ENCODE measurements around the gene ADGRG6.

The ADGRG6 gene

DNA sequence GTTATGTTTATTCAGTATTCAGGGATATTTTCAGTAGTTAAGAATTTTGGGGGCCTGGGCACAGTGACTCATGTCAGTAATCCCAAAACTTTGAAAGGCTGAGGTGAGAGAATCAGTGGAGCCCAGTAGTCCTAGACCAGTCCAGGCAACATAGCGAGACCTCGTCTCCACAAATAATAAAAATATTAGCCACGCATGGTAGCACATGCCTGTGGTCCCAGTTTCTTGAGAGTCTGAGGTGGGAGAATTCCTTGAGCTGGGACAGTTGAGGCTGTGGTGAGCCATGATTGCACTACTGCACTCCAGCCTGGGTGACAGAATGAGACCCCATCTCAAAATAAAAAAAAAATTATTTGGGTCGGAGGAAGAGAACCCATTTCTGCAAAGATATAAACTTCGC is 20.3 kb downstream of the ADGRG6 start:
- no peak for DNase-seq (ENCODE audit: low read depth in 2 of 2)

- no peak for DNase-seq (ENCODE audit: low read depth in 2 of 2)
These were observed 20.8 kb downstream of the ADGRG6 start for GRCh38 chr6:142322504-142323198.

- DNase-seq (ENCODE audit: low read depth in 2 of 2): no peak
These were observed 21.6 kb downstream of the ADGRG6 start for GRCh38 chr6:142323377-142323776.

DNA sequence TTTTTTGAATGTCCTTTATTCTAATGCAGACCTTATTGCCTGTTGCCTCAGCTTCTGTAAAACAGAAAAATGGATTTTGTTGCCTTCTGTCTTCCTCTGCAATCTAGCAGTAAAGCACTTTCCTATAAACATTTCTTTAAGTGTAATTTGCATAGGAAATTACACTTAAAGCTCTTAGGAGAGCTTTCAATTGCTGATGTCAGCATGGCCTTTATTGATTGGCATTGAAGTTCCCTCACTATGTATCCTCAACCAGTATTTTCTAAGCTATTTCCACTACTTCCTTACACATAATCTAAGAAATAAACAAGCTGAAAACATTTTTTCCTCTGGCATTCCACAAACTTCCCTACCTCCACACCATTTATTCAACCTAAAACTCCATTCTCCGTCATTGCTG is 22.3 kb downstream of the ADGRG6 start:
- DNase-seq (ENCODE audit: low read depth in 2 of 2): no peak

DNA sequence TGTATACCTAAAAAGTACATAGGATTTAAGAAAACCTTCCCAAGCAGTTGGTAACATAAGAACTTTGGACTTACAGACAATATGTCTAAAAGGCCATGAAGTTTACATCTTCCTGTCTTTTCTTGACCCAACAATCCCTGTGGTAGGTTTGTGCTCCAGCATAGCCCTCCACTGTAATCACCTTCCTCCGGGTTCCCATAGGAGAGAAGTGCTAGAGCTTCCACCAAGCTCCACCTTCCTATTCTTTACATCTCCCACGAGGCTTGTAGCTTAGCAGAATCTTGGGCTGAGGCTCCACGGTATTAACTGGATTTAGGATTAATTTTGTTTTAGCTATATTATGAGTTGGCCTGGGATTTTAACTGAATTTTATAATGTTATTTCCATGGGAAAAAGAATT is 23.3 kb downstream of the ADGRG6 start:
- no peak for DNase-seq (ENCODE audit: low read depth in 2 of 2)

GRCh38 chr6:142326540-142326939 is 24.7 kb downstream of the ADGRG6 start:
- no peak for DNase-seq (ENCODE audit: low read depth in 2 of 2)

DNA sequence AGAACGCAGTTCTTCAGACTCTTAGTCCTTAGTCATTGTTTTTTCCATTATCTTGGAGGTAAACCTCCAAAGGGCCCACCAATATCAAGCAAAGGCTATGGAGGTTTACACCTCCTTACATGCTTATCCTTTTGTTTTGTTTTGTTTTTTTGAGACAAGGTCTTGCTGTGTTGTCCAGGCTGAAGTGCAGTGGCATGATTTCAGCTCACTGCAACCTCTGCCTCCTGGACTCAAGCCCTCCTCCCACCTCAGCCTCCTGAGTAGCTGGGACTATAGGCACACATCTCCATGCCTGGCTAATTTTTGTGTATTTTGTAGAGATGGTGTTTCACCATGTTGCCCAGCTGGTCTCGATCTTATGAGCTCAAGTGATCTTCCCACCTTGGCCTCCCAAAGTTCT is 26.3 kb downstream of the ADGRG6 start:
- DNase-seq (ENCODE audit: low read depth in 2 of 2): no peak

- no peak for DNase-seq (ENCODE audit: low read depth in 2 of 2)
These were observed 27.8 kb downstream of the ADGRG6 start for GRCh38 chr6:142329486-142330113.

- DNase-seq (ENCODE audit: low read depth in 2 of 2): peak in 1 of 2 donors; percentile 5
These were observed 29.3 kb downstream of the ADGRG6 start for GRCh38 chr6:142331075-142331551.

DNA sequence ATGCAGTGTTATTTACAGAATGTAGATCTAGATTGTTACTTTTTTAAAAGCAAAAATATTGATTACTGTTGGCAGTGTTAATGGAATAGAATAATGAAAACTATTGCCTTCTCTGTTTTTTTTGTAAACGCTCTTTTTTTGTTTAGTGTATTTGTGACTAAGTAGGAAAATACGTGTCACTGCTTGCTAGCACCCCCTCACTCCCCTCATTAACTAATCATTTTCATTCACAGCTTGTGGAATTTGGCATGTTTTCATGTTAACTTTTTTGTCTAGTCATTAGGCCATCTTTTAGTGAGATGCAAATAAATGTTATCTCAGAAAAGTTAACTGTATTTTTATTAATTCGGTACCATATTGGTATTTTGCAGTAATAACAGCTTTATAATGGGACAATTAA is 29.8 kb downstream of the ADGRG6 start:
- no peak for DNase-seq (ENCODE audit: low read depth in 2 of 2)

GRCh38 chr6:142332393-142333098 is 30.7 kb downstream of the ADGRG6 start:
- DNase-seq (ENCODE audit: low read depth in 2 of 2): no peak

DNA sequence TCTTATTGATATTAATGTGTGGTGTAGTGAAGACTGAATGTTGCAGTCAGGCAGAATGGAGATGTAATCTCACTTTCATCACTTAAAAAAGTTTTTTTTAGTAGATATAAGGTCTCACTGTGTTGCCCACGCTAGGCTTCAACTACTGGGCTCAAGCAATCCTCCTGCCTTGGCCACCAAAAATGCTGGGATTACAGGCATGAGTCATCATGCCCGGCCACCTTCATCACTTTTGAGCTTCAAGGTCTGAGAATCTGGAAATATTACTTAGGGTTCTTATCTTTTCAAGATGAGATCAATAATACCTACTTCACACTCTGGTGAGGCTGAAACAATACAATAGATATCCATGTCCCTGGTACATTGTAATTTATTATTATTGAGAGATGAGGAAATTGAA is 31.6 kb downstream of the ADGRG6 start:
- no peak for DNase-seq (ENCODE audit: low read depth in 2 of 2)

DNA sequence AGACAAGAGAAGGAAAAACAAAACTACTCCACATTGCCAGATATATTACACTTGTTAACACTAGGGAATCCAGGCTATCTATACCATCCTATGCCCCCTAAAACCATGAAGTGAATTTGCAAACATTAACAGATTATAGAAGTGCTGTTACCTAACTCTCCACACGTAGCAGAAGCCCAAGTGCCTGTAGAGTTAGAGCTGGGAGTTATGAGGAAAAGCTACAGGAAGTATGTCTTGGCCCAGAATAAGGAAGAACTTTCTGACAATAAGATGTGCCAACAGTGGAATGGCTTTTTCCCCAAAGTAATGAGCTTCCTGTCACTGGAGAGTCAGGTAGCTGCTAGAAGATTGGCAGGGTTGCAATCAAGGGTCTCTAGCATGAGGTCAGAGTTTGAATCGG is 32.5 kb downstream of the ADGRG6 start:
- DNase-seq (ENCODE audit: low read depth in 2 of 2): no peak

- no peak for DNase-seq (ENCODE audit: low read depth in 2 of 2)
These were observed 33.6 kb downstream of the ADGRG6 start for GRCh38 chr6:142335415-142335814.

- no peak for DNase-seq (ENCODE audit: low read depth in 2 of 2)
These were observed 34.4 kb downstream of the ADGRG6 start for GRCh38 chr6:142336183-142336582.

- no peak for DNase-seq (ENCODE audit: low read depth in 2 of 2)
These were observed 35.0 kb downstream of the ADGRG6 start for GRCh38 chr6:142336787-142337186.

- DNase-seq (ENCODE audit: low read depth in 2 of 2): no peak
These were observed 37.3 kb downstream of the ADGRG6 start for GRCh38 chr6:142339113-142339512.

- no peak for DNase-seq (ENCODE audit: low read depth in 2 of 2)
These were observed 38.3 kb downstream of the ADGRG6 start for GRCh38 chr6:142339968-142340658.

DNA sequence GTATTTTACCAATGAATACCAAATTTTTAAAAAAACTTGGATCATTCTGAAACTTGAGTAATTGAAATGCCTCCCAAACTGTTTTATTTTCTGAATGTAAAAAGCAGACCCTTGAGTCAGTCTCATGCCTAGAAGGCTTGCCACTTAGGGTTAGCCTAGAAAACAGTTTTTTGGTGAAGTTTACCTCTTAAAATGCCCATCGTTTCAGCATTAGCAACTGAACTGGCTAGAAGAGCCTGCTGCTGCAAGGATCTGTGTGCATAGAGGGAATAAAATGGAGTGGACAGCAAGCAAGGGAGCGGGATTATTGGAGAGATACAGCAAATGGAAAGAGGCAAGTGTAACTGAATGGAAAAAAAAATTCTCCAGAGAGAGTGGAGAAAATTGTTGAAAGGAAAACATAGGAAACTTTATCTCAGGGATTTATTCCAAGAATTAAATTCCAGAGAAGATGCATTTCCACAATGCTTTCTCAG is 40.1 kb downstream of the ADGRG6 start:
- DNase-seq (ENCODE audit: low read depth in 2 of 2): no peak

DNA sequence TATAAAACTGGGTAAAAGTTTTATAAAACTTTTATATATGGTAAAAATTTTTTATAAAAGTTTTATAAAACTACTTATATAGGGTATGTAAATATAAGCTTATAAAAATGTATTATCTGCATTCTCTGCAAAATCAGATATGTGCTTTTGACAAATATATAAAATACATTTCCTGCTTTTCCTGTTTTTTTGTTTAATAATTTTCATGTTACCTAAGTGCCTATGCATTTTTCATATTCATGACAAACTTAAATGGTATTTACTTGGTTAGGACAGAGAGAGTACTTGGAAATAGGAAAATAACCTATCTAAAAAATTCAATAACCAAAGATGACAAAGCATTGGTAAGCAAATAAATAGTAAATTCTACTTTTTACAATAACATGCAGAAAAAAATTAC is 41.2 kb downstream of the ADGRG6 start:
- no peak for DNase-seq (ENCODE audit: low read depth in 2 of 2)

GRCh38 chr6:142343938-142344337 is 42.1 kb downstream of the ADGRG6 start:
- DNase-seq (ENCODE audit: low read depth in 2 of 2): no peak

DNA sequence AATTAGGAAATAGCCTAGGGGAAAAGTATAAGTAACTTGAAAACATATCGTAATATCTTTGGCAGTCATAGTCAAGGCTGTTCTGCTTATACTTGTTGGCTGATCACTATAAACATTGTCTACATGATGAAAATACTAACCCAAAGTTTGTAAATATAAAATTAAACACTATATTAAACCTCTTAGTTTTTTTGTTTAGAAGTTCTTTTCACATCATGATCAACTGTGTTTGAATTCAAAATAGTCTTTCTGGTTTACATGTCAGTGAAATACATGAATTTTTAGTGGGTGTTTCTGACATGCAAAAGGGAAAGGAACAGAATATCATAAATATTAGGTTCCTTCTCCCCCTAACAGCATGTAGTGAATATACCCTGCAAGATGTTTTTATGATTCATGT is 43.5 kb downstream of the ADGRG6 start:
- no peak for DNase-seq (ENCODE audit: low read depth in 2 of 2)
